Natural killer cell (primary cell): Measurements from ENCODE around the gene ACYP2. TPM values are rescaled to one million over a fixed set of nuclear protein-coding genes. Genes with fewer than 3 reads are reported as not detected.
A peak's percentile ranks its signal among the peaks of the same experiment; 100 is the strongest.
"Not testable (repeated sequence)": the region's sequence is repeated elsewhere in the genome, so short reads cannot be mapped to it uniquely, and the experiment has no call there.

Experiments
- ATAC-seq, 3 donors: fragments of 150-1000 bp in 2 of 3; fragments of 200-7000 bp in 1 of 3; cut with Tn5 transposase; 1 replicate in 1 of 3; 2 replicates in 2 of 3; pipeline ENCODE4 v1.10.0; 2021; ENCODE audit warnings: mild to moderate bottlenecking in 2 of 3, moderate library complexity in 2 of 3
- DNase-seq, 2 donors: peaks; one replicate each; pipeline versions ENCODE4 v3.0.0 to v3.0.0-alpha.2; 2013 to 2021; ENCODE audit warnings: mixed read lengths in 1 of 2
- H3K27ac ChIP-seq: one replicate; pipeline ENCODE4 v1.5.1; 2013; ENCODE audit warnings: mild to moderate bottlenecking, low read length
- H3K27me3 ChIP-seq: one replicate; pipeline ENCODE4 v1.6.1; 2013; ENCODE audit warnings: low read length; ENCODE audit not compliant: control insufficient read depth, insufficient read depth
- H3K36me3 ChIP-seq: one replicate; pipeline ENCODE4 v1.6.1; 2013; ENCODE audit warnings: low read length; ENCODE audit not compliant: control insufficient read depth, insufficient read depth
- H3K4me1 ChIP-seq: one replicate; pipeline ENCODE4 v1.6.1; 2013; ENCODE audit warnings: low read length; ENCODE audit not compliant: control insufficient read depth, insufficient read depth
- H3K4me3 ChIP-seq: one replicate; pipeline ENCODE4 v1.5.1; 2013; ENCODE audit warnings: low read length
- H3K9me3 ChIP-seq: one replicate; pipeline ENCODE4 v1.6.1; 2013; ENCODE audit warnings: low read length; ENCODE audit not compliant: control insufficient read depth, insufficient read depth
- H3K27ac Mint-ChIP-seq, 2 donors: one replicate each; pipeline ENCODE4 v1.8.0; 2022; ENCODE audit warnings: mild to moderate bottlenecking in 2 of 2, mixed read lengths in 2 of 2, moderate library complexity in 1 of 2
- H3K27me3 Mint-ChIP-seq, 2 donors: one replicate each; pipeline ENCODE4 v1.8.0; 2022; ENCODE audit warnings: low read depth in 2 of 2, mixed read lengths in 2 of 2
- H3K36me3 Mint-ChIP-seq: one replicate; pipeline ENCODE4 v1.8.0; 2022; ENCODE audit warnings: mixed read lengths
- H3K4me1 Mint-ChIP-seq, 2 donors: one replicate each; pipeline ENCODE4 v1.8.0; 2022; ENCODE audit warnings: mixed read lengths in 2 of 2
- H3K4me3 Mint-ChIP-seq: one replicate; pipeline ENCODE4 v1.8.0; 2022; ENCODE audit warnings: mild to moderate bottlenecking, moderate library complexity, mixed read lengths
- H3K9me3 Mint-ChIP-seq, 2 donors: one replicate each; pipeline ENCODE4 v1.8.0; 2022; ENCODE audit warnings: mixed read lengths in 2 of 2
- CTCF ChIP-seq: fragments of 200-600 bp; IDR thresholded peaks from one replicate; pipeline ENCODE4 v1.8.0; 2022; ENCODE audit warnings: antibody characterized with exemption
- WGBS: methylation state at CpG from one replicate; pipeline ENCODE4 v1.1.7; 2013; ENCODE audit warnings: missing lambda C conversion rate; ENCODE audit not compliant: insufficient coverage; 5-methylcytosine and 5-hydroxymethylcytosine counted together
- intact Hi-C: fragments of 100-400 bp; cut with micrococcal nuclease; formaldehyde crosslinking; loops from one replicate; pipeline ENCODE4 v1.14.2; 2022
- total RNA-seq, 4 donors: library from RNA; stranded (reverse); fragments of 120-200 nt in 1 of 4; gene quantifications; one replicate each; pipeline versions ENCODE4 v1.2.3 to v1.2.4, GENCODE V29; 2013 to 2022

ACYP2 gene
- total RNA-seq = 10 to 100 TPM; 14.3 to 18.1 (median 16.7) TPM
- total RNA-seq (2013) = 18.1 TPM

- peak within 1 kb of the TSS; percentile 98 for H3K27ac ChIP-seq
- H3K36me3 ChIP-seq = no peaks in the 10 kb centered on the region
- peak within 1 kb of the TSS; percentile 97 to 99 for H3K27ac Mint-ChIP-seq
- H3K36me3 Mint-ChIP-seq = peaks cover 7% of the 10 kb centered on the region
- DNase-seq = peak; percentile 87 to 96
- H3K4me3 ChIP-seq = peak within 1 kb of the TSS; percentile 92
- intact Hi-C loops = loop anchor here (5.0 kb wide), 1 partner anchor 1502 kb away; the partner anchor contains the start of gene PPP4R3B
- peak within 1 kb of the TSS; percentile 94 for H3K4me3 Mint-ChIP-seq
- H3K9me3 Mint-ChIP-seq = peaks cover 0 to 2% of the 10 kb centered on the region in 2 donors
- H3K4me1 Mint-ChIP-seq = peaks cover 9 to 15% of the 10 kb centered on the region in 2 donors
- no peaks in the 10 kb centered on the region for H3K9me3 ChIP-seq
- under 1% methylated on average over 57 of the region's 57 CpGs for WGBS
- H3K27me3 ChIP-seq = no peaks in the 10 kb centered on the region
- peak; percentile 86 to 90 (median 86) for ATAC-seq
- H3K4me1 ChIP-seq = peaks cover 7% of the 10 kb centered on the region
- no peak for TF ChIP-seq CTCF
- H3K27me3 Mint-ChIP-seq = peaks cover 4 to 5% of the 10 kb centered on the region in 2 donors
Observed at GRCh38 chr2:54115284-54116137, at the start of gene ACYP2. TSS of gene ACYP2 (plus strand) at chr2:54115615.

DNA sequence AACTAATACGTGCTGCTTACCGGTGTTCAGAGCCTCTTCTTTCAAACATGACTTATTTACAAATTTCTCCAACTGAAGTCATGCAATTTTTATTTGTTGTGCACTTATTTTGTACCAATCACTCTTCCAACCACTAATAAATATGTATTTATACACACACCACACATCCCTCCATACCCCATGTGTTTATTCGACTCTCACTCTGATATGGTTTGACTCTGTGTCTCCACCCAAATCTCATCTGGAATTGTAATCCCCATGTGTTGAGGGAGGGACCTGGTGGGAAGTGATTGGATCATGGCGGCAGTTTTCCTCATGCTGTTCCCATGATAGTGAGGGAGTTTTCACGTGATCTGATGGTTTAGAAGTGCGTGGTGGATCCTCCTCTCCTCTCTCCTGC lies 49.5 kb upstream of the ACYP2 start:
- Mint-ChIP-seq H3K4me1 (peaks cover 12 to 15% of the 10 kb centered on the region in 2 donors), H3K4me3 (no peak overlapping the region), H3K27ac (no peak overlapping the region), H3K27me3 (no peaks in the 10 kb centered on the region), H3K36me3 (no peaks in the 10 kb centered on the region), H3K9me3 (no peaks in the 10 kb centered on the region)
- no peak for TF ChIP-seq CTCF
- ATAC-seq = no peak
- WGBS = 100% methylated on average over 6 of the region's 6 CpGs
- Histone ChIP-seq H3K27ac (no peak overlapping the region), H3K4me1 (no peaks in the 10 kb centered on the region), H3K36me3 (no peaks in the 10 kb centered on the region), H3K4me3 (no peak overlapping the region), H3K27me3 (no peaks in the 10 kb centered on the region), H3K9me3 (no peaks in the 10 kb centered on the region)
- DNase-seq = no peak
- intact Hi-C loops = no loop called here

DNA sequence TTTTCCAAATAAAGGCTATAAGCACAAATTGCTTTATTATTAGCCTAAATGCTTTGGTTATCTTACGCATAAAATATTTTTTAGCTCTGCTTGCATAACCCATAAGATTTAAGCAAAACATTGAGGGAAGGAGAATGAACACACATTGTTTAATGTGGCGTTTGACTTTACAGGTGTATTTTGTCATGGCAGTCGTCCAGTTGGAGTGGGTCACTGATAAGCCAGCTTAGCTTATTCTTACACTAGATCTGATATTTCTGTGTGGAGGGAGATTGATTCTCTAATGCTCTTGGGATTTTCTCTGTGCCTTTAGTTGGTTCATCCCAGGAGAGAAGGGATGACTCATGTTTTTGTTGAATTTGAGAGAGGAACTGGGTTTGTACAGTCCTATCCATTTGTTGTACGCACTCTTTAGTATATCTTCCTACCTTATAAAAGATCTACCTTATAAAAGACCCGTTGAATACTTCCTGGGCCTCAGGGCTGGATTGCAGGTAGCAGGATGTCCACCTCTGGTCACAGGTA lies 47.5 kb upstream of the ACYP2 start:
- no peak for TF ChIP-seq CTCF
- DNase-seq (no peak), ATAC-seq (no peak)
- Mint-ChIP-seq H3K4me1 (peaks cover 11 to 12% of the 10 kb centered on the region in 2 donors), H3K27ac (no peak overlapping the region), H3K27me3 (no peaks in the 10 kb centered on the region), H3K4me3 (no peak overlapping the region), H3K9me3 (no peaks in the 10 kb centered on the region), H3K36me3 (no peaks in the 10 kb centered on the region)
- WGBS = 99% methylated on average over 5 of the region's 5 CpGs
- intact Hi-C loops = no loop called here
- H3K27ac ChIP-seq = no peak overlapping the region
- H3K4me1 ChIP-seq = no peaks in the 10 kb centered on the region
- H3K27me3 ChIP-seq = no peaks in the 10 kb centered on the region
- H3K4me3 ChIP-seq = no peak overlapping the region
- H3K9me3 ChIP-seq = no peaks in the 10 kb centered on the region
- no peaks in the 10 kb centered on the region for H3K36me3 ChIP-seq

DNA sequence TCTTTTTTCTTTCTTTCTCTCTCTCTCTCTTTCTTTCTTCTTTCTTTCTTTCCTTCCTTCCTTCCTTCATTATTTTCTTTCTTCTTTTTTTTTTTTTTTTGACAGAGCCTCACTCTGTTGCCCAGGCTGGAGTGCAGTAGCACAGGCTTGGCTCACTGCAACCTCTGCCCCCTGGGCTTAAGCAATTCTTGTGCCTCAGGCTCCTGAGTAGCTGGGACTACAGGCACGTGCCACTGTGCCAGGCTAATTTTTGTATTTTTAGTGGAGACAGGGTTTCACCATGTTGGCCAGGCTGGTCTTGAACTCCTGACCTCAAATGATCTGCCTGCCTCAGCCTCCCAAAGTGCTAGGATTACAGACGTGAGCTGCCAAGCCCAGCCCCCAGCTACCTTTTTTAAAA lies 42.9 kb upstream of the ACYP2 start:
- H3K9me3 ChIP-seq, H3K27ac Mint-ChIP-seq, H3K27ac ChIP-seq, H3K4me3 Mint-ChIP-seq, H3K36me3 Mint-ChIP-seq, H3K4me3 ChIP-seq, intact Hi-C loops, H3K36me3 ChIP-seq, H3K9me3 Mint-ChIP-seq, H3K4me1 ChIP-seq, H3K27me3 ChIP-seq, DNase-seq, ATAC-seq, H3K27me3 Mint-ChIP-seq: not testable (repeated sequence)
- peaks cover 5 to 13% of the 10 kb centered on the region in 2 donors for H3K4me1 Mint-ChIP-seq
- WGBS = 100% methylated on average over 1 of the region's 2 CpGs
